Activated CD4-positive, alpha-beta T cell treated with anti-CD3 and anti-CD28 coated beads, Interleukin-10, Interleukin-2, amounts not matched to agents 100 ng/mL and 50 ng/mL, durations not matched to agents 16 hours and 8 hours (primary cell): Measurements from ENCODE around the gene SLC40A1.

Experiments
- DNase-seq: peaks from one replicate; pipeline ENCODE4 v3.0.0-alpha.2; 2020

Gene SLC40A1

GRCh38 chr2:189599245-189599644 is 18.7 kb upstream of the SLC40A1 start:
- no peak for DNase-seq

- no peak for DNase-seq
Measured at GRCh38 chr2:189595417-189595816, 14.8 kb upstream of the SLC40A1 start.

- DNase-seq: no peak
Measured at GRCh38 chr2:189594305-189594704, 13.7 kb upstream of the SLC40A1 start.

GRCh38 chr2:189593115-189593514 is 12.5 kb upstream of the SLC40A1 start:
- no peak for DNase-seq

- DNase-seq: no peak
Measured at GRCh38 chr2:189592353-189592984, 11.9 kb upstream of the SLC40A1 start.

- no peak for DNase-seq
Measured at GRCh38 chr2:189587780-189588179, 7.2 kb upstream of the SLC40A1 start.

- no peak for DNase-seq
Measured at GRCh38 chr2:189585226-189585756, 4.7 kb upstream of the SLC40A1 start.

- no peak for DNase-seq
Measured at GRCh38 chr2:189584686-189585085, 4.1 kb upstream of the SLC40A1 start.

- DNase-seq: no peak
Measured at GRCh38 chr2:189583227-189584198, 2.9 kb upstream of the SLC40A1 start.

- no peak for DNase-seq
Measured at GRCh38 chr2:189582809-189583192, 2.2 kb upstream of the SLC40A1 start.

GRCh38 chr2:189582140-189582808 is 1.7 kb upstream of the SLC40A1 start:
- DNase-seq: no peak

GRCh38 chr2:189581354-189582139 is 961 bp upstream of the SLC40A1 start:
- DNase-seq: no peak

- peak; percentile 37 for DNase-seq
Measured at GRCh38 chr2:189580241-189580651, 340 bp downstream of the SLC40A1 start.

GRCh38 chr2:189579585-189580186 is 900 bp downstream of the SLC40A1 start:
- no peak for DNase-seq

- DNase-seq: no peak
Measured at GRCh38 chr2:189578272-189578950, 2.2 kb downstream of the SLC40A1 start.

GRCh38 chr2:189577121-189577520 is 3.5 kb downstream of the SLC40A1 start:
- DNase-seq: no peak

- DNase-seq: no peak
Measured at GRCh38 chr2:189576396-189576795, 4.2 kb downstream of the SLC40A1 start.

GRCh38 chr2:189574793-189575475 is 5.7 kb downstream of the SLC40A1 start:
- DNase-seq: no peak

GRCh38 chr2:189570570-189571031 is 10.0 kb downstream of the SLC40A1 start:
- no peak for DNase-seq

GRCh38 chr2:189569295-189569910 is 11.2 kb downstream of the SLC40A1 start:
- DNase-seq: no peak
